ENCODE results near the gene VCAN. TPM values are rescaled to one million over a fixed set of nuclear protein-coding genes. Genes with fewer than 3 reads are reported as not detected.

Gene VCAN
- total and polyA plus RNA-seq, 2 of the 8 experiments (the other 6 are each of a cell fraction or from before 2014, with no cell fraction given), result 146 to 404 TPM

DNA sequence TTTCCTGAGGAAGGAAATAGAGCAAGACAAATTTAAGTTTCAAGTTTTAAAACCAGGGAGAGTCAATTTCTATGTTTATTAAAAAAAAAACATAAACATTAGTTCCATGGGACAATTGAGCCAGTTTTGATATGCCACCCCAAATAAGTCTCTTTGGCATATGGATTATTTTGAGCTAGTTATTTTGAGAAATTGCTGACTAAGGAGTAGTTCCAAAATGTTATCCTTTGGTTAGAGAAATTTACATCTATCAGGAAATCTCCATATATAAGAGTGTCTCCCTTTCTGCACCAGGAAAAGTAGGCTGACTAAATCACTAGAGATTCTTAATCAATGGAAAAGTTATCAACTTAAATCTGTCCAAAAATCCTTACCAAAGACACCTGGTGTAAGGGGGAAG lies 143.3 kb downstream of the VCAN start:
- H4K5ac ChIP-seq (ENCODE audit: insufficient read length, low read depth, low read length), result no peak overlapping the region
- no peak overlapping the region for H3K4ac ChIP-seq (replicated peaks; ENCODE audit: insufficient read length, low read depth, low read length)
- no peak overlapping the region for H2BK12ac ChIP-seq (ENCODE audit: low read depth, low read length)
- no peak overlapping the region for H2BK15ac ChIP-seq (ENCODE audit: low read length)
- H4K8ac ChIP-seq (ENCODE audit: extremely low read depth, insufficient read depth, low read length), result no peak overlapping the region
- H3K27ac ChIP-seq (ENCODE audit: low read depth, low read length), result no peak overlapping the region
- H2AK5ac ChIP-seq (ENCODE audit: low read depth, low read length), result no peak overlapping the region
- H3K79me2 ChIP-seq (ENCODE audit: control insufficient read depth in 1 of 2, insufficient read depth in 2 of 2, low read length in 2 of 2), result no peaks in the 10 kb centered on the region
- no peak overlapping the region for H3K56ac ChIP-seq (replicated peaks; ENCODE audit: insufficient read length, low read depth, low read length)
- peaks cover 8 to 11% of the 10 kb centered on the region in 2 experiments; a peak in 3 of 4 replicates for H3K9me3 ChIP-seq (ENCODE audit: insufficient read depth in 2 of 2, low read depth in 1 of 2, low read length in 1 of 2)
- H3K79me1 ChIP-seq (ENCODE audit: low read depth, low read length), result no peaks in the 10 kb centered on the region
- no peak for DNase-seq (ENCODE audit: low read depth in 1 of 2, low spot score in 2 of 2)
- no peak overlapping the region for H2BK20ac ChIP-seq (ENCODE audit: low read length)
- H3K9ac ChIP-seq (replicated peaks in 1 of 4; ENCODE audit: extremely low read depth in 1 of 4, low read depth in 3 of 4, low read length in 3 of 4), result no peak overlapping the region
- CTCF ChIA-PET (ENCODE audit: partially characterized antibody), result no interaction called here
- POLR2A ChIA-PET (ENCODE audit: partially characterized antibody), result no interaction called here
- no peak overlapping the region for H4K91ac ChIP-seq (replicated peaks; ENCODE audit: insufficient read length, low read length)
- H3K4me1 ChIP-seq (replicated peaks in 1 of 4; ENCODE audit: control insufficient read depth in 3 of 4, insufficient read depth in 4 of 4, low read length in 3 of 4), result no peaks in the 10 kb centered on the region
- H2AFZ ChIP-seq (ENCODE audit: low read length), result no peak overlapping the region
- H3K23ac ChIP-seq (ENCODE audit: insufficient read length), result no peak overlapping the region
- H3K14ac ChIP-seq (ENCODE audit: insufficient read length), result no peak overlapping the region
- TF ChIP-seq KDM1A (IDR thresholded peaks at IDR 0.05; ENCODE audit: borderline replicate concordance, low read length) (no peak), MAFK (IDR thresholded peaks at IDR 0.05; ENCODE audit: low read depth, low read length) (peak; percentile 26; the same call in 1 of the 2 replicates)
- no peak overlapping the region for H2BK5ac ChIP-seq (ENCODE audit: low read depth, low read length)
- H3K4me3 ChIP-seq (ENCODE audit: extremely low read depth in 1 of 4, insufficient read depth in 2 of 4, low read depth in 3 of 4, low read length in 4 of 4), result no peak overlapping the region
- H4K20me1 ChIP-seq (replicated peaks in 1 of 2; ENCODE audit: control insufficient read depth in 1 of 2, insufficient read depth in 2 of 2, low read length in 2 of 2), result no peaks in the 10 kb centered on the region
- H3K18ac ChIP-seq (ENCODE audit: extremely low read depth, low read length), result no peak overlapping the region
- FAIRE-seq, result no peak
- H3K27me3 ChIP-seq (replicated peaks in 1 of 4; ENCODE audit: control insufficient read depth in 3 of 4, extremely low read depth in 1 of 4, insufficient read depth in 3 of 4, low read length in 3 of 4), result no peaks in the 10 kb centered on the region
- no peaks in the 10 kb centered on the region for H3K23me2 ChIP-seq (ENCODE audit: low read depth, low read length)
- H3K36me3 ChIP-seq (ENCODE audit: control insufficient read depth in 2 of 4, insufficient read depth in 4 of 4, low read length in 3 of 4), result no peaks in the 10 kb centered on the region
- no peak overlapping the region for H3K4me2 ChIP-seq (ENCODE audit: insufficient read depth in 1 of 2, low read depth in 2 of 2, low read length in 2 of 2)
- H2BK120ac ChIP-seq (replicated peaks; ENCODE audit: low read depth, low read length), result no peak overlapping the region

Data from H1 (cell line).